Mucosa of stomach (tissue), 1 donor: ENCODE measurements around the gene CACNA1S.

Experiments
- H3K27me3 ChIP-seq: one replicate; pipeline ENCODE4 v1.7.0; 2013; ENCODE audit warnings: mild to moderate bottlenecking, low read length; ENCODE audit not compliant: control insufficient read depth, insufficient read depth
- H3K36me3 ChIP-seq: one replicate; pipeline ENCODE4 v1.7.0; 2013; ENCODE audit warnings: low read length; ENCODE audit not compliant: control insufficient read depth, insufficient read depth
- H3K4me1 ChIP-seq: one replicate; pipeline ENCODE4 v1.7.0; 2013; ENCODE audit warnings: mild to moderate bottlenecking, low read length; ENCODE audit not compliant: control insufficient read depth, insufficient read depth
- H3K4me3 ChIP-seq: one replicate; pipeline ENCODE4 v1.7.0; 2013; ENCODE audit warnings: low read length
- H3K9ac ChIP-seq: one replicate; pipeline ENCODE4 v1.7.0; 2013; ENCODE audit warnings: mild to moderate bottlenecking, low read length, moderate library complexity
- H3K9me3 ChIP-seq: one replicate; pipeline ENCODE4 v1.7.0; 2013; ENCODE audit warnings: mild to moderate bottlenecking, low read length, moderate library complexity; ENCODE audit not compliant: control insufficient read depth
- donor health status: Pancreatic carcinoma.

CACNA1S gene

GRCh38 chr1:201062511-201063091 is 49.6 kb downstream of the CACNA1S start:
- H3K36me3 ChIP-seq: no peaks in the 10 kb centered on the region
- no peaks in the 10 kb centered on the region for H3K9me3 ChIP-seq
- peaks cover 14% of the 10 kb centered on the region for H3K4me1 ChIP-seq
- H3K9ac ChIP-seq: no peak overlapping the region
- H3K27me3 ChIP-seq: peaks cover 17% of the 10 kb centered on the region
- no peak overlapping the region for H3K4me3 ChIP-seq

GRCh38 chr1:201061886-201062285 is 50.3 kb downstream of the CACNA1S start:
- Histone ChIP-seq H3K9me3 (no peaks in the 10 kb centered on the region), H3K4me1 (peaks cover 14% of the 10 kb centered on the region), H3K36me3 (no peaks in the 10 kb centered on the region), H3K4me3 (no peak overlapping the region), H3K27me3 (peaks cover 14% of the 10 kb centered on the region), H3K9ac (no peak overlapping the region)

GRCh38 chr1:201061049-201061448 is 51.2 kb downstream of the CACNA1S start:
- Histone ChIP-seq H3K9ac (no peak overlapping the region), H3K4me1 (peaks cover 15% of the 10 kb centered on the region), H3K9me3 (no peaks in the 10 kb centered on the region), H3K4me3 (no peak overlapping the region), H3K36me3 (no peaks in the 10 kb centered on the region), H3K27me3 (peaks cover 13% of the 10 kb centered on the region)

DNA sequence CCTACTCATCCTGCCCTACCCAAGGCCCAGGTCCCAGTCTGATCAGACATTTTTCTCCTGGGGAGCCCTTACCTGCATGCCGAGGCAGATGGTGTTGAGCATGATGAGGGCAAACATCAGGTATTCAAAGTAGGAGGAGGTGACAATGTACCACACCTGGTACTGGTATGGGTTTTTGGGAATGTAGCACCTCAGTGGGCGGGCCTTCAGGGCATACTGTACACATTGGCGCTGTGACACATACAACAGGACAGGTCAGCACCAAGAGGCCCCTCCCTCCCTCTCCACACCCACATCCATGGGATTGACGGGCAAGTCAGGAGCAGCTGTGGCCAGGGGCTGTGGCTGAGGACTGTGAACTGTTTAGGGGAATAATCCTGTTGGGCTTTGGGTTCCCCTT is 51.6 kb downstream of the CACNA1S start:
- Histone ChIP-seq H3K36me3 (no peaks in the 10 kb centered on the region), H3K9me3 (no peaks in the 10 kb centered on the region), H3K9ac (no peak overlapping the region), H3K4me1 (peaks cover 20% of the 10 kb centered on the region), H3K4me3 (no peak overlapping the region), H3K27me3 (peaks cover 13% of the 10 kb centered on the region)

DNA sequence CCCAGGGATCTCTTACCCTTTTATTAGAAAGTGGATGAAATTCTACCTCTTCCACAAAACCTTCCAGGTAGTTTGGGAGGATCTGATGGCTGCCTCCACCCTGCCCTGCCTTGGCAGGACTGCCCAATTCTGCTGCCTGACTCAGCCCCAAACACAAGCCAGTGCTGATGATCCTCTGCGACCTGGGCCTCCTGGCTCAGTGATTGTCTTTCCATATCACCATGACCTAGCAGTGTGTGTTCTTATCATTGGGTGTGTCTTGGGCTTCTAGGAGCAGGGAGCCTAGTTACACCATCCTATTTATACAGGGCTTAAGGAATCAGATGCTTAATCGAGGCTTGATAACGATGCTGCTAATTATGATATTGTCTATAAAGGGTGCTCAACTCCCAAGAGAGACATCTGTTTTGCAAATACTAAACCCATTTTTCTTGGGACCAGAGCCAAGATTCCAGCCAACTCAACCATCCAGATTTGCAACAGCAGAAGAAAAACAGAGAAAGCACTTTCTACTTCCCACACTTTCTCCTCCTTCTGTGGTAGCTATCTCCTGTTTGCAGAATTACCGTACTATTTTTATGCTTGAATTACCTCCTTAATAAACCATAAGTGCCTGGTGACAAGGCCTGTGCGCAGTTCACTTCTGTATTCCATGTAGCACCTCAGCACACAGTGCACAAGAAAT is 52.2 kb downstream of the CACNA1S start:
- Histone ChIP-seq H3K9me3 (no peaks in the 10 kb centered on the region), H3K4me1 (peaks cover 21% of the 10 kb centered on the region), H3K9ac (no peak overlapping the region), H3K27me3 (peaks cover 13% of the 10 kb centered on the region), H3K36me3 (no peaks in the 10 kb centered on the region), H3K4me3 (no peak overlapping the region)

DNA sequence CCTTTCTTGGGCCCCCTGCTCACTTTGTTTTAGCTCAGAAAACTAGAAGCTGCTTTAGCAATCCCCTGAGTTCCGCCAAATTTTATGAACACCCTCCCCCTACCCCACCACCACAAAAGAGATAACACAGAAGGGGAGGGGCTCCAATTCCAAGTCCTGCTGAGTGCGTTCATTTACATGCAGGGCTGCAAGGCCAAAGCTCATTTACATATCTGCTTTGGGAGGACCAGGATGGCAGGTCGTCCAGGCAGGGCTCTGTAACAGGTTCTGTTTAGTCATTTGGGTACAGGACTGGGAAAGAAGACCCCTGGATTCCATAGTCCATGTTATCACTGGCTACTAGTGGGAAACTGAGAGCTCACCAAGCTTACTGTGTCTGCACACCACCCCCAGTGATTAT is 52.8 kb downstream of the CACNA1S start:
- H3K9ac ChIP-seq: no peak overlapping the region
- peaks cover 10% of the 10 kb centered on the region for H3K27me3 ChIP-seq
- no peaks in the 10 kb centered on the region for H3K9me3 ChIP-seq
- H3K36me3 ChIP-seq: no peaks in the 10 kb centered on the region
- H3K4me1 ChIP-seq: peaks cover 21% of the 10 kb centered on the region
- no peak overlapping the region for H3K4me3 ChIP-seq

- H3K27me3 ChIP-seq: no peaks in the 10 kb centered on the region
- no peak overlapping the region for H3K9ac ChIP-seq
- H3K9me3 ChIP-seq: no peaks in the 10 kb centered on the region
- H3K4me3 ChIP-seq: no peak overlapping the region
- H3K36me3 ChIP-seq: no peaks in the 10 kb centered on the region
- H3K4me1 ChIP-seq: peaks cover 7% of the 10 kb centered on the region
Measured at GRCh38 chr1:201054091-201054543, 58.1 kb downstream of the CACNA1S start.

DNA sequence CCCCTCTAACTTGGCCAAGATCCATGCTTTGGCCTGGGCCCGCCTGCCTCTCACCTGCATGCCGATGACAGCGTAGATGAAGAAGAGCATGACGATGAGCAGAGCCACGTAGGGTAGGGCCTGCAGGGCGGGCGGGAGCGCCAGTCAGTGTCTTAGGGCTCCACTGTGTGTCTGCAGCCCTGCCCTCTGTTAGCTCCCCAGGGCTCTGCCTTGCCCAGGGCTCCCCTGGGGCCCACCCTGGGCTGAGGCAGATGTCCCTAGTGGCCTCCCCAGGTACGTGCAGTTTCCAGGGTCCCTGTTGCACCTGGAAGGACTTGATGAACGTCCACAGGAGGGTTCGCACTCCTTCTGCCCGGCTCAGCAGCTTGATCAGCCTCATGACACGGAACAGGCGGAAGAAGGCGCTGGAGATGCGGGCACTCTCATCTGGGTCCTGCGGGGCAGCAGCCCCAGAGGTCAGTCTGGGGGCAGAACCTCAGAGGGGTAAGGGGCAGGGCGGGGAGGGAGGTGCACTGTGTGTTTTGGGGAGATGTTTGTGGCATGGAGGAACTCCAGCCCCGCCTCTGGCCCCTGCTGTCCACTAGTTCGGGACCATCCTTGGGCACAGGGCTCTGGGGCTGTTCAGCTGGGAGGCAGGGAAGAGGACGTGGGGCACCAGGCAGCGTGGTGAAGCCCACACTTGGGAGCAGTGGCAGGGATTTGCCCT is 58.9 kb downstream of the CACNA1S start:
- H3K9ac ChIP-seq: no peak overlapping the region
- peaks cover 7% of the 10 kb centered on the region for H3K4me1 ChIP-seq
- H3K36me3 ChIP-seq: no peaks in the 10 kb centered on the region

DNA sequence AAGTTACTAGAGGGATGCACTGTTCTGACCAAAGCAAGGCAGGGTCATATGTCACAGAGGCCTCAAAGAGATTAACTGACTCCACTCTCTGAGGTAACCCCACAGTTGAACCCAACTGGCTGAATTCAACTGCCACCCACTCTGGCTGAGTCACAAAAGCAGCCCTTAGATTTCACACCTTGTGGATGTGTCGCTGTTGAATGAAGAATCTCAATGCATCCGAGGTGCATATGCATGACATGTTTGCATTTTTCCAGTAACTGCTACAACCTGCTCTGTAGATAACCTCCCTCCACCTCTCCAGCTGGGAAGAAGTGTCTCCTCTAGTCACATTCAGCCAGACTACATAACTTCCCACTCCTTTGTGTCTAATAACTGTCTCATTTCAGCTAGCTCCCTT is 60.8 kb downstream of the CACNA1S start:
- Histone ChIP-seq H3K9ac (no peak overlapping the region), H3K36me3 (no peaks in the 10 kb centered on the region), H3K9me3 (no peaks in the 10 kb centered on the region), H3K4me1 (peaks cover 7% of the 10 kb centered on the region), H3K4me3 (no peak overlapping the region), H3K27me3 (no peaks in the 10 kb centered on the region)

More for the DNA sequence above, 58.9 kb downstream of the CACNA1S start:
- Histone ChIP-seq H3K4me3 (no peak overlapping the region), H3K9me3 (no peaks in the 10 kb centered on the region), H3K27me3 (no peaks in the 10 kb centered on the region)

- H3K4me3 ChIP-seq: no peak overlapping the region
- no peaks in the 10 kb centered on the region for H3K27me3 ChIP-seq
- no peak overlapping the region for H3K9ac ChIP-seq
Measured at GRCh38 chr1:201050515-201051277, 61.5 kb downstream of the CACNA1S start.

DNA sequence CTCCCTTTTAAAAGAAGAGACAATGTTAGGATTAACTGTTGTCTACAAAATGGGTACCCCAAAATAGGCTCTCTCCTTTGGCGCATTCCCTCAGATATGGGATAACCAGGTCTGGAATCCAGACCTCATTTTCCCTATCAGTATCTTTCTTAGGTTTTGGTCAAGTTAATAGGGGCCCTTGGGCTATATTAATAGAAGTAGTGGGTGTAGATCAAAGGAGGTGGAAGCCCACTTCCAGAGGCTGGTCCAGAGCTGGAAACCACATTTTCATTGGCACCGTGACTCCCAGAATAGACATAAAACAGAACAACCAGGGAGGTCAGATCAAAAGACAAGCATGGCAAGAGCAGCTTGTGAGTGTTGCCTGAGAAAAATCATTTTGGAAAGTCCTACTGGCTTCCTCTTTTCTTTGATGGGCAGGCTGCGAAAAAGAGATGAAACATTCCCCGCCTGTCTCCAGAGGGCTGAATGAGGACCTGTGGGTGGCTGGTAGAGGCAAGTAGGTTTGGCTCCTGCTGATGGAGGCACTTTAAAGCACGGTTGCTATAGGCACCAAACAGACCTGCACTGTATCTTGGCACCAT is 62.9 kb downstream of the CACNA1S start:
- H3K4me1 ChIP-seq: no peaks in the 10 kb centered on the region
- H3K9me3 ChIP-seq: no peaks in the 10 kb centered on the region
- no peak overlapping the region for H3K9ac ChIP-seq
- no peaks in the 10 kb centered on the region for H3K36me3 ChIP-seq
- no peaks in the 10 kb centered on the region for H3K27me3 ChIP-seq
- H3K4me3 ChIP-seq: no peak overlapping the region

More at GRCh38 chr1:201050515-201051277, 61.5 kb downstream of the CACNA1S start:
- Histone ChIP-seq H3K36me3 (no peaks in the 10 kb centered on the region), H3K9me3 (no peaks in the 10 kb centered on the region), H3K4me1 (peaks cover 2% of the 10 kb centered on the region)
